ENCODE results near the gene FOSL2.
A peak's percentile ranks its signal among the peaks of the same experiment; 100 is the strongest.

Gene FOSL2

DNA sequence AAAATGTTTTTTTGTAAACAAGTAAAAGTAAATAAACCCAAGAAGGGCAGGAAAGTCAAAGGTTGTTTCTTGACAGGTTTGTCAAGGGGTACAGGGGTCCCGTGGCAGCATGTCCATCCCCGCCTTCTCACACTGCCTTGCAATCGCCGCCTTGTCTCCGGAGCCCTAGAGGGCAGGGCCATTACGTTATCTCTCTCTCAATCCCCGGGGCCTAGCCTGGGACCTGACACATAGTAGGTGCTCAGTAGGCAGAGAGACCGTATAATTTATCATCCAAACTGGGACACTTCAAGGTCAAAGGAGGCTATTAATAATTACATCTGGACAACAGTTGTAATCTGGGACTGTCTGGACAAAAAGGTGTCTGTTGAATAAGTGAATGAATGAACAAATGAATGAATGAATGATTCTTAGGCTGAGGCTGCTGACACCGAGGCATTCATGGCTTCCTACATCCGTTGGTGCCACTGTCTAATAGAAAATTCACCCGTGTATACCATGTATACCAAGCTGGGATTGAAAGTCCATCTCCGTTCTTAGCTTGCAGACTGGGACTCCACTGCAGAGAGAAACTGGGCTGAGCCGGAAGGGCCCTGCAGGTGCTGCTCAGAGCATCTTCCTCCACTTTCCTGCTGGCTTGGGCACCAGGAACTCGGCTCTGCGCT lies 58.4 kb downstream of the FOSL2 start:
- DNase-seq (ENCODE audit: low read depth), result no peak

- DNase-seq (ENCODE audit: low read depth), result no peak
Observed at GRCh38 chr2:28451793-28452533, 59.3 kb downstream of the FOSL2 start.

- DNase-seq (ENCODE audit: low read depth), result peak; percentile 61
Observed at GRCh38 chr2:28452534-28453081, 60.0 kb downstream of the FOSL2 start.

GRCh38 chr2:28453396-28453795 lies 60.7 kb downstream of the FOSL2 start:
- no peak for DNase-seq (ENCODE audit: low read depth)

DNA sequence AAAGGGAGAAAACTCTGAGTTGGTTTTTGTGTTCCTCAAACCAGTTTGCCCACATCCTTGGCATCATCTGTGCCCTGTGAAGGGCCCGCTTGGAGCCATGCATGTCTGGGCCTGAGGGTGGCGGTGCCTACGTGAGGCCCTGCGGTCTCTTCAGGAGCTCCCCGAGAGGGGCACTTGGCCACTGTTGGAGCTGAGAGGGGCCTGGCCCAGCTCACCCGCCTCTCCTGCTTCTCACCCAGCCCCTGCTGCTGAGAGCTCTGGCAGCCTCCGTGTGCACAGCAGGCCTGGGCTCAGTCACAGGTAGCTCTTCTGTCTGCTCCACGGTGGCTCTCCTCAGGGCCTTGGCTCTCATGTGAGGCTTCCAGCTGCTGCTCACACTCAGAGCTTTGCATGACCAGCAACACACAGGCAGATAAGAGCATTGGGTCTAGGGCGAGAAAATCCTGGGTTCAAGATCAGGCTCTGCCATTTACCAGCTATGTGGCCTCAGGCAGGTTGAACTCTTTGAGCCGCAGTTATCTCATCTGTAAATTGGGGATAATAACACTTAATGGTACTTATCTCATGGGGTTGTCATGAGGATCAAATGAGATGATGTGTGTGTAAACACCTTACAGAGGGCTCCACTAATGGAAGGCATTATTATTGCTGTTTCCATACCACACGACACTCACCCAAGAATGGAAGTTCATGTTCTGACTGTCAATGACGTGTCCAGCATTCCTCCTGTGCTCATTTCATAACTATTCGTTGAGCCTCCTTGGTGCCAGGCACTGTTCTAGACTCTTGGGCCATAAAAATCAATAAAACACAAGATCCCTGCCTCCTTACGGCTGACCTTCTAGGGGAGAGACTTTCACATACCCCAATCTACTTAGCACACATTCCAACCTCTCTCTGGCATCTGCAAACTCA lies 61.6 kb downstream of the FOSL2 start:
- DNase-seq (ENCODE audit: low read depth), result peak; percentile 70

DNA sequence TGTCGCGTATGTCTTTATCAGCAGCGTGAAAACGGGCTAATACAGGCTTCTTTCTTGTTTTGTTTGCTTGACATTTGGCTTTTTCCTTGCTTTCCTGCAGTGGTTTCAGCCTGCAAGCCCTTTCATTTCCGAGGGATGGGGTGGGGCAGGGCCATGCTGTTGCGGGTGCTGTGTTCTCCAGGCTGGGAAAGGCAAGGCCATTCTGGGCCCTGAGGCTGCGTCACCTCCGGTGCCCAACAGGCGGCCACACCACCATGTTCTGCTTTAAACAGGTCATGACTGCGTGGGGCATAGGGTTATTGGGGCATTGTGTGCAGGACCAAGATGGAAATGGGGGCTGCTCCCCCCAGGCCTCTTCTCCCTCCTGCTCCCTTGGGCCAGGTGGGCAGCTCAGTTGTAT lies 64.6 kb downstream of the FOSL2 start:
- DNase-seq (ENCODE audit: low read depth), result no peak

DNA sequence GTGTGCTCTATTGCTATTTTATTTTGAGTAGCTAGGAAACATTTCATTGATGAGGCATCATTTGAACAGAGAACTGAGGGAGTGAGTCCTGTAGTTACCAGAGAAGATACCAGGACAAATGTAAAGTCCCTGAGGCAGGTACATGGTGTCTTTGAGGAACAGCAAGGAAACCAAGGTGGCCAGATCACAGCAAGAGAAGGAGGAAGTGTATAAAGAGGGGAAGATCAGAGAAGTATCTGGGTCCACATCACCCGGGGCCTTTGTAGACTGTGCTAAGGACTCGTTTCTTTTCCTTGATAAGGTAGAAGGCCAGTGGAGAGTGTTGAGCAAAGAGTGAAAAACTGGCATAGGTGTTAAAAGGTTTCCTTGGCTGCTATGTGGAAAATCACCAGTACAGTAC lies 68.4 kb downstream of the FOSL2 start:
- no peak for DNase-seq (ENCODE audit: low read depth)

DNA sequence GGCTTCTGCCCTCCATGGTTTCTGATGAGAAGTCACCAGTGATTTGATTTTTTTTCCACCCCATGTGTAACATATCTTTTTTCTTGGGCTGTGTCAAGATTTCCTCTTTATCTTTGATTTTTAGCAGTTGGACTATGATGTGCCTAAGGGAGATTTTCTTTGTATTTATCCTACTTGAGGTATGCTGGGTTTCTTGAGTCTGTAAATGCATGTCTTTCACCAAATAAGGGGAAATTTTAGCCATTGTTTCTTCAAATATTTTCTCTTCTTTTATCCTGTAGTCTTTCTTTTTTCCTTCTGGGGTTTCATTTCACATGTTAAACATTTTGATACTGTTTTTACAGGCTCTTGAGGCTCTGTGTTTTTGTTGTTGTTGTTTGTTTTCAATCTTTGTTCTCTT lies 69.5 kb downstream of the FOSL2 start:
- DNase-seq (ENCODE audit: low read depth), result no peak

DNA sequence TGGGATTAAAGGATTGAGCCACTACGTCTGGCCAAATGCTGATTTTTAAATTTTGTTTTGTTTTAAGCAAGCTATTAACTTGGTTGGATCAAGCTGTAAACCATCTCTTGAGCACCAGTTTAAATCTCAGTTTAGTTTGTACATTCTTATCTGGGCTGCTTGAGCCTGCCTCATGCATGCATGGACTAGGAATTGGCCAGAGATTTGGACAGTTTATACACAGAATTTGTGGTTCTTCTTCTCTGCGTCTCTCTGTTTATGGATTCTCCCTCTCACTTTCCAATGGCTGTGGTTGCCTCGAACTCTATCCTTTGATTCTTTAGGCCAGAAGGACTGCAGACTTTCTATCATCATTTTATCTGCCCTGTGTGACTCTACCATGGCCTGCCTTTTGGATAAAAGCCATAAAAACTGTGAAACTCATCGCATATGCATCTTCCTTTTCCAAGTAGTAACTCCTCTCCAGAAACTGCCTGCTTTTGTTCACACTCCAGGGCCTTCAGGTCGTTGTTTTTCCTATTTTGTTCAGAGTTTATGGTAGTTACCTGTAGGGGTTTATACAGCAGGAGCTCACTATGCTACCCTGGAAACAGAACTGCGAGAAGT lies 70.7 kb downstream of the FOSL2 start:
- DNase-seq (ENCODE audit: low read depth), result peak; percentile 21

- peak; percentile 29 for DNase-seq (ENCODE audit: low read depth)
Observed at GRCh38 chr2:28463893-28464292, 71.2 kb downstream of the FOSL2 start.

DNA sequence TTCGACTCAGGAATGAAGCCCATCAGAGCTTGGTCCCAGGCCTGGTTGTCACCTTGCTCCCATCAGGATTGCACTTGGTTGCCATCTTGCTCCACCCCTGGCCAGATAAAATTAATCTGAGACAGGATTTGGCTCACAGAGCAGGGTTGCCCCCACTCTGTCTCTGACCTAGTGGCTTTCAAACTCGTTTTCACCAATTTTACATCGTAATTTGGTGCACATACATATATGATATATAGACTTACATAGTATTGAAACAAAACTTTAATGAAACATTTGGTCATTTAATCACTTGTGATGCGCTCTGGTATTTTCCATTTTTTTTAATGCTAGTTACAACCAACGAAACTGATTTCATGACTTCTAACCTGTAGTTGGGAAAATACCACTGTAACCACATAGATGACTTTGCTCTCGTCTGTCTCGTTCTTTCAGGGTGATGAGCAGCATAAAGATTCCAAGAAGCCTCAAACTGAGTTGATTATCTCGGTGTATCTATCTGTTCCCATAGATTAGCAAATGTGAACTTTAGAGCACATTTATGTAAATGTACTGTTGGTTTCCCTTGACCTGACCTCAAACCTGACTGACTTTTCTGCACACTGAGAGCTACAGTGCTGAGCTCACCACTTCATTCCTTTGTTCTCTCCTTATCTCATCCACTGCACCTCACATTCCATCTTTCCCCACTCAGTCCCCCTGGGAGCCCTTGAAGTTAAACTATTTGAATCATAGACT lies 72.7 kb downstream of the FOSL2 start:
- DNase-seq (ENCODE audit: low read depth), result peak; percentile 28
